ENCODE results near the gene ERFL.

GRCh38 chr19:41947091-41947490 lies 18.8 kb upstream of the ERFL start:
- TF ChIP-seq EP300 (IDR thresholded peaks at IDR 0.05; ENCODE audit: borderline replicate concordance), result no peak
- TF ChIP-seq YY1 (IDR thresholded peaks at IDR 0.05; ENCODE audit: low read depth), result no peak
- no peak for TF ChIP-seq RAD21 (IDR thresholded peaks at IDR 0.05; ENCODE audit: low read depth)
- no peak for TF ChIP-seq TEAD4 (IDR thresholded peaks at IDR 0.05)
- TF ChIP-seq MAX (IDR thresholded peaks at IDR 0.05), result no peak
- TF ChIP-seq TAF1 (IDR thresholded peaks at IDR 0.05; ENCODE audit: low read depth), result no peak
- no peak for TF ChIP-seq CEBPB (IDR thresholded peaks at IDR 0.05)

Data from Ishikawa (cell line).